Panc1 (cell line): ENCODE data around the gene CXorf58.

Source experiments
- POLR2AphosphoS5 ChIP-seq: IDR thresholded peaks from 2 replicates; pipeline ENCODE4 v1.6.1; 2012; ENCODE audit warnings: mild to moderate bottlenecking, low read depth, low read length, moderate library complexity
- TCF7L2 ChIP-seq: IDR thresholded peaks from 2 replicates; pipeline ENCODE4 v1.6.1; 2011; ENCODE audit warnings: mild to moderate bottlenecking, low read depth, low read length, inconsistent platforms
- TF ChIP-seq, protein P1 (sequence below): fragments of 450-650 bp; IDR thresholded peaks from 2 replicates; pipeline ENCODE4 v1.5.1; 2017; ENCODE audit warnings: mild to moderate bottlenecking

DNA sequence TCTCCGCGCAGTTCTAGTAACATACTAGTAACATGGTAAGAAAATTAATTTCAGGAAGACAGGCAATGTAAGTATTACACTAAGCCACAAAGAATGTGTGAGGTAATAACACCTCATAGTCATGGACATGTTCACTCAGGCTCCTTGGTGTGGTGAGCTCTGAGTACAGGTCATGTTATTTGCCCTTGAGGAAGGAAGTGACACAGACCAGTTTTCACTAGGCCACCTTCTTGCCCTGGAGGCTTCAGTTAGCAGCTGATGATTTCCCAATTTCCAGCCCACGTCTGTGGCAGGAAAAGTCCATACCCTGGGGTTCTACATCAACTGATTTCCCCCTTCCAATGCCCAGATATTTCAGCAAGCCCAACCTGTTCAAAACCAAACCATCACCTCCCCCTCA, 6.7 kb upstream of the CXorf58 start:
- TF ChIP-seq, protein P1, sequence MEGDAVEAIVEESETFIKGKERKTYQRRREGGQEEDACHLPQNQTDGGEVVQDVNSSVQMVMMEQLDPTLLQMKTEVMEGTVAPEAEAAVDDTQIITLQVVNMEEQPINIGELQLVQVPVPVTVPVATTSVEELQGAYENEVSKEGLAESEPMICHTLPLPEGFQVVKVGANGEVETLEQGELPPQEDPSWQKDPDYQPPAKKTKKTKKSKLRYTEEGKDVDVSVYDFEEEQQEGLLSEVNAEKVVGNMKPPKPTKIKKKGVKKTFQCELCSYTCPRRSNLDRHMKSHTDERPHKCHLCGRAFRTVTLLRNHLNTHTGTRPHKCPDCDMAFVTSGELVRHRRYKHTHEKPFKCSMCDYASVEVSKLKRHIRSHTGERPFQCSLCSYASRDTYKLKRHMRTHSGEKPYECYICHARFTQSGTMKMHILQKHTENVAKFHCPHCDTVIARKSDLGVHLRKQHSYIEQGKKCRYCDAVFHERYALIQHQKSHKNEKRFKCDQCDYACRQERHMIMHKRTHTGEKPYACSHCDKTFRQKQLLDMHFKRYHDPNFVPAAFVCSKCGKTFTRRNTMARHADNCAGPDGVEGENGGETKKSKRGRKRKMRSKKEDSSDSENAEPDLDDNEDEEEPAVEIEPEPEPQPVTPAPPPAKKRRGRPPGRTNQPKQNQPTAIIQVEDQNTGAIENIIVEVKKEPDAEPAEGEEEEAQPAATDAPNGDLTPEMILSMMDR = no peak
- no peak for TF ChIP-seq POLR2AphosphoS5
- no peak for TF ChIP-seq TCF7L2
